Activated CD4-positive, alpha-beta T cell treated with anti-CD3 and anti-CD28 coated beads, Interleukin-10, Interleukin-2, amounts not matched to agents 100 ng/mL and 50 ng/mL, durations not matched to agents 16 hours and 8 hours (primary cell): ENCODE data around the gene TMEM117.

Experiments used
- DNase-seq: peaks from one replicate; pipeline ENCODE4 v3.0.0-alpha.2; 2020

Gene TMEM117

DNA sequence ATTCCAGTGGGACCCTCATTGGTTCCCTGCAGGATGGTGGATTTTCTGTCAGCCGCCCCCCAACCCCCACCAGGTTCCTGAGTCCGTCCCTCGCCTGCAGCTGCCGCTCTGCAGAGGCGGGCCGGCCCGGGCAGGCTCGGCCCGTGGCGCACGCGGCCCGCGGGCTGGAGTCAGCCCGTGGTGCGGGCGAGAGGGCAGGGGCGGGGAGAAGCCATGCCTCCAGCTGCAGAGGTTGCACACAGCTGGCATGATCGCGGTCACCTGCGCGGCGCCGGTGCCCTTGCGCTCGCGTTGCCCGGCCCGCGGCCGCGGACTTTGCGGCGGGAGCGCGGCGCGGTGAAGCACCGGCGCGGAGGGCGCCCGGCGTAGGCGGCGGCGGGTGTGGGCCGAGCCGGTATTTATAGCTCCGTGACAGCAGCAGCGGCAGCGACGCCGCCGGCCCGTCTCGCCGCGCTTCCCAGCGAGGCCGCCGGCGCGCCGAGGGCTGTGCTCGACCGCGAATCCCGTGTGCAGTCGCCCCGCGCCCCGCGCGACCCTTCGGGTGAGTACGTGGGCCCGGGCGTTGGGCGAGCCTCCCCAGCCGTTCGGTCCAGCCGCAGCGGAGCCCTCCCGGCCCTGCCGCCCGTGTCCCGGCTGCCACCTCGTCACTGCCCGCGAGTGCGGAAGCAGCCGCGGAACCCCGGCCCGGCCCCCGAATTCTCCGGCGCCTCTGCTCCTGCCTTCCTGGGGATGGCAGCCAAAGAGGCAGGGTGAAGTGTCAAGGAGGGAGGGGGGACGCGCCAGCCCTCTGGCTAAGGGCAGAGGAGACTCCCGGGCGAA, at the start of gene TMEM117:
TSS of gene TMEM117 (plus strand) at position 426 of the 819 bp plus-strand sequence.
- DNase-seq, result peak; percentile 61

GRCh38 chr12:43786899-43787693, 48.8 kb upstream of the TMEM117 start:
- no peak for DNase-seq

GRCh38 chr12:43789941-43790340, 45.9 kb upstream of the TMEM117 start:
- DNase-seq, result no peak

- no peak for DNase-seq
Measured at GRCh38 chr12:43795716-43796280, 40.1 kb upstream of the TMEM117 start.

GRCh38 chr12:43797561-43798217, 38.2 kb upstream of the TMEM117 start:
- no peak for DNase-seq

GRCh38 chr12:43805149-43805859, 30.6 kb upstream of the TMEM117 start:
- DNase-seq, result peak; percentile 26

DNA sequence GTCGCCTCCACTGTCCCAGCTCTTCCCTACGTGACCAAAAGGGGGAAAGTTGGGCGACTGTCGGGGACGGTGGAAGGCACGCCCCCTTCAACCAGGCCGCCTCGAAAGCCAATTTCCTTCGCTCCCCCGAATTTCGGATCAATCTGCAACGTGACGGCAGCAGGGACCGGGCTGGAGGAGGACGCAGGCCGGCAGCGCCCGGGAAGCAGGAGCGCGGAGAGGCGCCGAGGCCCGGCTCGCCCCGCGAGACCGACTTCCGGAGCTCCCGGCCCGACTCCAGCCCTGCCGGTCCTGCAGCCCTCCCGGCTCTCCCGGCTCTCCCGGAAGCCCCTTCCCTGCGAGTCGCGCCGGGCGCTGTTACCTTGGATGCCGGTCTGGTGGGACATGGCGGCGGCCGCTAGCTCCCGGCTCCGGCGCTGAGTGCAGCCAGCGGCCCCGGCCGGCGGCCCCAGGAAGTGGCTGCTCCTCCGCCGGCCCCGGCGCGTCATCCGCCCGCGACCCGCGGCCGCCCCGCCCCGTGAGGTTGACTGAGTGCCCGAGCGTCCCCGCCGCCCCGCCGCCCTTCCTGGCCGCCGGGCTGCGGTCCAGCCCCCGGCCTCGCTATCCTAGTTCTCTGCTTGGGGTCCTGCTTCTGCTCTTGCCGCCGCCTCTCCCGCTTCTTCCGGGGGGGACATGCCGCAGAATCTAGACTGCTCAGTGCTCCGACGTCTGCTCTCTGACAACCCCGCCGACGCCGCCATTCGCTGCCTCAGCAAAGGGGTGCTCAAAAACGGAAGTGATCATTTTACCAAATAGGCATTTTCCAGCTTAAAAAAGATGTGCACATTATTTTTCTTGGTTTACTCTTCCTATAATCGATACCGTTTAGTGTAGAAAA, 29.8 kb upstream of the TMEM117 start, which contains the start of gene TWF1:
TSS of gene TWF1 (minus strand) at position 458 of the 877 bp plus-strand sequence. CDS start at position 386, 72 bp downstream.
- DNase-seq, result peak; percentile 91

DNA sequence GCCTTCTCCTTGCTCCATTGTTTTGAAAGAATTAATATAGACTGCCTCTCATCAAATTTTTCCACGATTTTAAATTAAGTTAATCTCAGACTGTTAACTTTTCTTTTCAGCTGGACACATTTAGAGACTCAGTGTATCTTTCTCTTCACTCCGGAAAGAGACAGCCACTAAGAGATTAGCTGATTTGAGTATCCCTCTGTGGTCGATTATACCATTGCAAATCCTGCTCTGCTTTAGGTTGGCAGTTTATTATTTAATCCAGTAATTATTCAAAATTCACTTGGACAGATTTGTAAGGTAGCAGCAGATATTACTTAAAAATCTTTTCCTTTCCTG, 29.2 kb upstream of the TMEM117 start:
- no peak for DNase-seq

DNA sequence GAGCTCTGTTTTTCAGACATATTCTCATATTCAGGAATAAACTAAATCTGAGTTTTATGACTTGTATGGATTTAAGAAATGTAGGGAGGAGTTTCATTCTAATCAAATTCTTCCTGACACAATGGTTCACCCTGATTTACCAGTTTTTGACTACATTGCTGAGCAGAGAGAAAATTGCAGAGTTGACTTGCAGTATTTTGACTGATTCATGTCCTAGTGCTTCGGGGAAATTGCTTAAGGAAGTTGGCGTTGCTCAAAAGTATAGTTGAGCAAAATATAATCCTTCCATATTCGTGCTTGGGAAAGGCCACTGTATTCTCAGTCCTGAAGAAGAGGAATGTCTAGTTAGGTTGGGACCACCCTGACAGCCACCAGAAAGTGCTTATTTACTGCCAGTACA, 28.5 kb upstream of the TMEM117 start:
- no peak for DNase-seq

DNA sequence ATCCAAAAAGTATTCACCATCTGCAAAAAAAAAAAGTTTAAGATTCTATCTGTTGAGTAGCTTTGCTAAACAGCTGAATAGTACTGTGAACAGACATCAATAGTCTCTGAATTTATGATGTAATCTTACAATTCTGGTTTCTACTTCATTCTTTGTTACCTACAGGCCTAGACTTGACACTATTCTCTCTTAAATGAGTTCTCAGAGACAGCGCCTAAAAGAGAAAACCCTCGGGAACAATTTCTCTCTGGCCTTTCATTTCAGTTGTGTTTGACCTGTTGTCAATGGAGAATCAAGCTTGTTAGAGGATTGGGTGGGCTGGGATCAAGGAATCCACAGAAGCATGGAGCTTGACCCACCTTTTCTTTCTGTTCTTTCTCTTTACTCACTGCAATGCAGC, 23.8 kb upstream of the TMEM117 start:
- no peak for DNase-seq

DNA sequence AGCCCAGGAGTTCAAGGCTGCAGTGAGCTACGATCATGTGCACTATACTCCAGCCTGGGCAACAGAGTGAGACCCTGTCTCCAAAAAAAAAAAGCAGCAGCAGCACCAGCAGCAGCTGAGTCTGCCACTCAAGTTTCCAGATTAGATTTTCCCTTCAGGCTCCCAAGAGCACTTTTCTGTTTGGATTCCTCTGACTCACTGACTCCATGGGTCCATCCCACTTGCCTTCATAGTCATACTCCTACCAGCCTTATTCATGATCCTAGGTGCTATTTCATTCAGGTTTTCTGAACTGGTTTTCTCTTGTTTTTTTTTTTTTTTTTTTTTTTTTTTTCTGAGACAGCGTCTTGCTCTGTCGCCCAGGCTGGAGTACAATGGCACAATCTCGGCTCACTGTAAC, 23.0 kb upstream of the TMEM117 start:
- no peak for DNase-seq

DNA sequence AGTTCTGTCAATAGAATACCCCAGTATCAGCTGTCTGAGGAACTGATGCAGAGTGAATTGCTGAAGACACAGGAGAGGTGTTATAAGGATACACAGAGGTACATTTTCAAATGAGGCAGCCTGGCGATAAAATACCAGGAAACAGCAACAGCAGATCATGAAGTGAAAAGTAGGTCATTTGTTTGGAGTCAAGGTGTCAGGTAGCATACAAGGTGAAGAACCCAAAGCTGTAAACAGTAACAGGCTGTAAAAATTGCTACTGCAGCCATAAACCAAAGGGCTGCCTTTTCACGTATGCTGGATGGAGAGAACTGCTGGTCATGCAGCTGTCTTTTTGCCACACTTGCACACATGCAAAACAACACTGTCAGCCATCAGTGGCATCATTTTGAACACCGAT, 20.5 kb upstream of the TMEM117 start:
- no peak for DNase-seq

DNA sequence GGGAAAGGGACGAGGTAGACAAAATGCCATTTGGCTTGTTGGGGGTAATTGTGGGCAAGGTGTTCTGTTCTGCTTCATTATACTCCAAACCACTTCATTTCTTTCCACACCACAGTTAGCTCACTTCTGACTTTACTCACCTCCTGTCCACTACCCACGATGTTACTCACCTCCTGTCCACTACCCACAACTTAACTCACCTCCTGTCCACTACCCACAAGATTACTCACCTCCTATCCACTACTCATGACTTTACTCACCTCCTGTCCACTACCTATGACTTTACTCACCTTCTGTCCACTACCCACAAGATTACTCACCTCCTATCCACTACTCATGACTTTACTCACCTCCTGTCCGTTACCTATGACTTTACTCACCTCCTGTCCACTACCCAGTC, 19.7 kb upstream of the TMEM117 start:
- peak; percentile 30 for DNase-seq

DNA sequence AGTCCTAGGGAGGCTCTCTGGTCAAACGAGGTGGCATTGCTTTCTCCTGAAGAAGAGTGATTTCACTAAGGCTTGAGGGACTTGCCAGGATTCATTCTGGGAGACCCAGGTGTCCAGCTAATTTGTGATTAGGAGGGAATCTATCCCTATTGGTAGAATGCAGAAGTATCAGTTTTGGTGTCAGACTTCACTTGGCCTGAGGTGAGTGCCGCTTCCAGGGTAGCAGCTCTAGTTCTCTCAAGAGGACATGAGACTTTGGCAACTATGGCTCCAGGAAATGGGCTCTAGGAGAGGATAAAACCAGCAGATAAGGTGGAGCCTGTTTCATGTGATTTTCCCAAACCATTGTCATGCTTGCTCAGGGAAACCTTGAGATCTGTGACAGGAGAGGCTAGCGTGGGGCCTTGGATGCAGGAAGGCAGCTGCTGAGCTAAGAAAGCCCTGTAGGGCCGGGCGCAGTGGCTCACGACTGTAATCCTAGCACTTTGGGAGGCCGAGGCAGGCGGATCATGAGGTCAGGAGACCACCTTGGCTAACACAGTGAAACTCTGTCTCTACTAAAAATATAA, 11.6 kb upstream of the TMEM117 start:
- no peak for DNase-seq

DNA sequence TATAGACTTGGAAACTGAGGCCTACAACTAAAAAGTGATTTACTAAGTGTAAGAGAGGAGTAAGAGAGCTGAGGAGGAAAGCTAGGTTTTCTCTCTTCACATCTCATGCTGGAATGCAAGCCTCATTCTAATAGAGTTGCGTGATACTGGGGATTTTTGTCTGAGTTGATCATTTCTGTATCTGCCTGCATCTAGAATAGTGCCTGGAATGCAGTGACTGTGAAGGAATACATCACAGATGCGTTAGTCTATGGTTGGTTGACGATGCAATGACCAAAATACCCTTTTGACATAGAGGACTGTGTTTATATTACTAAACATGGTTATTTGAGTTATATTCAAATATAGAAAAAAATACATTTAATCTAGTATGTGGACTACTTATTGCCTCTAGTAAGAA, 9.2 kb upstream of the TMEM117 start:
- no peak for DNase-seq

DNA sequence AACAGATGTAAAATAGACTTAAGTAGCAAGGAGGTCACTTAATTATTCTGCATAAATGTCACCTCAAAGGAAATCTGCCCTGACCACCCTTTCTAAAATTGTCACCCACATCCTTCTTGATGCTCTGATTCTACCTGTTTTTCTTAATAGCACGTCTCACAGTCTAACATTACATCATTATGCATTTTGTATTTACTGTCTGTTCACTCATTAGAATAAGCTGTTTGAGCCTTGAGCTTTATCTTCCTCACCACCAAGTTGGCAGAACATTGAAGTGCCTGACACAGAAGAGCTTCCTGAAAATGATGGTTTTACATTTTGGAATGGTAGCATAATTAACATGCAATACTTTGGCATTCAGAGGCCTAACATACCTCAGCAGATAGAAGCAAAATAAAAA, 8.8 kb upstream of the TMEM117 start:
- no peak for DNase-seq

GRCh38 chr12:43832463-43833168, 3.3 kb upstream of the TMEM117 start:
- peak; percentile 28 for DNase-seq

DNA sequence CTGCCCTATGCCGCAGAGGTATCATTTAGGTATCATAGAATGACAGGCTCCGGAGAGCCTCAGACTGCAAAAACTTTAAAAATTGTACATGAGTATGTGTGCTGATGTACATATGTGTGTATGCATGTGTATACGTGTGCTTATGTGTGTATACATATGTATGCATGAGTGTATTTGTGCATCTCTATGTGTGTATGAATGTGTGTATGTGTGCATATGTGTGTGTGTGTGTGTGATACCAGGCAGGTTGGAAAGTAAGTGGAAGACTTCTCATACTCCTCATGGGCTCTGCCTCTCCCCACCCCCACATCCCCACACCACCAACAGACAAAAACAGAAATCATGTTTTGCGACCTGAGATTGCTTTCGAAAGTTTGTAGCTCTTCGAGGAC, 621 bp upstream of the TMEM117 start:
- peak; percentile 3 for DNase-seq

DNA sequence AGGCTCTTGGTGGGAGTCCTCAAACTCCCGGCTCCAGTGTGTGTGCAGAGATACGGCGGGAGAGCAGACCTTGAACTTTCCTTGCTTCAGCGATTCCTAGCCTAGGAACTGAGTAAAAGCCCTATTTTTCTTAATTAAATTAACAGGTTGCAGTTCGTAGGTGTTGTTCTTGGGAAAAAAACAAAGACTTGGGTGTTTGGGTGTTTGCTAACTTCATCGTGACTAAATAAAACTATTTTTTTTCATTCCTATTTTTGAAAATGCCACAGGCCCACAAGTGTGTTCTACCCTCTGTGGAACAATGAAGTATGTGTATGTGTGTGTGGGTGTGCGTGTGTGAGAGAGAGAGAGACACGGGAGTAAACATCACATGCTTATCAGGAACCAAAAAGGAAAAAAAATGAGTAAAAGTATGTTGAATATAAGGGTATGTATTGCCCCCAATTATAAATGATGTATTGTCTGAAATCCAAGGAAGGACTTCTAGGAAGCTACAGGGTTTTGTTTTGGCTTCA, 651 bp downstream of the TMEM117 start:
- peak; percentile 3 for DNase-seq

DNA sequence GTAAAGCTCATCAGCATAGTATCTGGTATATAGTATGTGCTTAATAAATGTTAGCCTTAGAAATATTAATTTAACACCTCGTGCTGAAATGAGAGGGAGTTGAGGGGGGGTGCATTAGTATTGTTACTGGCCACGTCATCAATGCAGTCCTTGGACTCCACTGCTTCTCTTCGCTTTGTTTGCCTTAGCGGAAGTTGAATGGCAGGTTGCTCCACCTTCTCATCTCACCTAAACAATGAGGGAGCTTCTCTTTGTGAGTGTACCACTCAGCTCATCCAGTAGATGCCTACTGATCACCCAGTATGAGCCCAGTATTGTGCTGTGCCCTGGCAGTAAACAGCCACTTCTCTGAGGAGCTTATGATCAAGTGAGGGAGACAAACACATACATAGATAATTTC, 4.5 kb downstream of the TMEM117 start:
- DNase-seq, result no peak
